Stimulated activated CD8-positive, alpha-beta memory T cell treated with anti-CD3 and anti-CD28 coated beads, Interleukin-4, amount 100 ng/mL, for 48 hours (primary cell): Measurements from ENCODE around the gene OR1J1.

ENCODE experiments used
- DNase-seq: peaks from one replicate; pipeline ENCODE4 v3.0.0-alpha.2; 2020

Gene OR1J1

GRCh38 chr9:122477826-122478225 lies at the start of gene OR1J1:
Gene OR1J1, minus strand, starts transcription at chr9:122477926. Its CDS starts 0 bp downstream, at chr9:122477926.
- DNase-seq: no peak

- no peak for DNase-seq
Observed at GRCh38 chr9:122527193-122527592, 49.5 kb upstream of the OR1J1 start, which contains the start of gene OR1N1. Gene OR1N1, minus strand, starts transcription at chr9:122527293. Its CDS starts 0 bp downstream, at chr9:122527293.

- DNase-seq: peak; percentile 36
Observed at GRCh38 chr9:122526602-122527001, 48.9 kb upstream of the OR1J1 start.

- no peak for DNase-seq
Observed at GRCh38 chr9:122519376-122519775, 41.6 kb upstream of the OR1J1 start.

GRCh38 chr9:122518841-122519240 lies 41.1 kb upstream of the OR1J1 start, which contains the start of gene OR1J4:
Gene OR1J4, plus strand, starts transcription at chr9:122519141. Its CDS starts 0 bp downstream, at chr9:122519141.
- DNase-seq: no peak

- DNase-seq: no peak
Observed at GRCh38 chr9:122518226-122518625, 40.5 kb upstream of the OR1J1 start.

GRCh38 chr9:122510502-122510901 lies 32.8 kb upstream of the OR1J1 start, which contains the start of gene OR1J2:
Gene OR1J2, plus strand, starts transcription at chr9:122510802. Its CDS starts 0 bp downstream, at chr9:122510802.
- no peak for DNase-seq

- no peak for DNase-seq
Observed at GRCh38 chr9:122506964-122507363, 29.2 kb upstream of the OR1J1 start.

GRCh38 chr9:122498883-122499288 lies 21.2 kb upstream of the OR1J1 start:
- peak; percentile 29 for DNase-seq

- no peak for DNase-seq
Observed at GRCh38 chr9:122479062-122479461, 1.3 kb upstream of the OR1J1 start.

- DNase-seq: no peak
Observed at GRCh38 chr9:122477346-122477745, 380 bp downstream of the OR1J1 start.

- no peak for DNase-seq
Observed at GRCh38 chr9:122475717-122476116, 2.0 kb downstream of the OR1J1 start.

- DNase-seq: no peak
Observed at GRCh38 chr9:122474561-122474960, 3.2 kb downstream of the OR1J1 start.

- DNase-seq: no peak
Observed at GRCh38 chr9:122468735-122469134, 9.0 kb downstream of the OR1J1 start.

GRCh38 chr9:122466456-122466855 lies 11.3 kb downstream of the OR1J1 start:
- DNase-seq: no peak

- peak; percentile 75 for DNase-seq
Observed at GRCh38 chr9:122464633-122465567, 12.8 kb downstream of the OR1J1 start.

- peak; percentile 44 for DNase-seq
Observed at GRCh38 chr9:122463828-122464632, 13.7 kb downstream of the OR1J1 start.

- DNase-seq: no peak
Observed at GRCh38 chr9:122457787-122458186, 19.9 kb downstream of the OR1J1 start.

- no peak for DNase-seq
Observed at GRCh38 chr9:122456123-122456522, 21.6 kb downstream of the OR1J1 start.

GRCh38 chr9:122453677-122454135 lies 24.0 kb downstream of the OR1J1 start:
- DNase-seq: no peak

GRCh38 chr9:122446819-122447484 lies 30.8 kb downstream of the OR1J1 start:
- DNase-seq: no peak

GRCh38 chr9:122445155-122445749 lies 32.5 kb downstream of the OR1J1 start:
- DNase-seq: no peak
